ENCODE results near the gene CRHR1. TPM values are rescaled to one million over a fixed set of nuclear protein-coding genes. Genes with fewer than 3 reads are reported as not detected.

The CRHR1 gene
- total RNA-seq, 4 donors from 2014 or later, result 0.40 TPM; not detected in 3

DNA sequence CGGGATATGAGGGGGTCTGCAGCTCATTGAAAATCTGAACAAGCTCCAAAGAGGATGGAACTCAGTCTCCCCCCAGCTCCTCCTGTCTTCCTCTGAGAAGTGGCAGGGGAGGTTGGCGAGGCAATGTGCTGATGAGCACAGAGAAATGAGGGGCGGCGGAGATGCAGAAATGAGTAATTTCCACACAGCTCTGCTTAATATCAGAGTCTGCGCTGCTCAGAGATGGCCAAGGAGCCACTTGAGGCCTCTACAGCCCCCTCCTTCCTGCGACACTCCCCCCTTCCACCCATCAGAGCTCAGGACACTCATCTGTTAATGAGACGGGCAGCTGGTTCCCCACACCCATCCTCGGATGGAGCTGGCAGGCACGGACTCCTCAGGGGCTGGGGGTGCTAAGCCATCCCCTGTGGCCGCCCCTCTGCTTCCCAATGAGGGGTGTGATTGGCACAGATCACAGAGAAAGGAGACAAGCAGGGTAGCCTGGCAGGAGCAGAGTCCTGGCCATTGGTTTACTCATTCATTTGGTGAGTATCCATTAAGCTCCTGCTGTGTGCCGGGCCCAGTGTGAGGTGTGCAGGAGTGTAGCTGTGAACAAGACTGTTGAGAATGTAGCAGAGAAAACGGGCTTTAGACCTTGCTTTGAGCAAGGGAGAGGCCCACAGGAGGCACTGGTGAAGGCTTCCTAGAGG lies 12.7 kb upstream of the CRHR1 start:
- no peak overlapping the region for H3K27ac ChIP-seq
- H3K36me3 ChIP-seq, result no peaks in the 10 kb centered on the region
- H3K27me3 ChIP-seq, result no peaks in the 10 kb centered on the region
- H3K4me3 ChIP-seq, result no peak overlapping the region
- H3K4me1 ChIP-seq, result no peaks in the 10 kb centered on the region
- TF ChIP-seq POLR2A (IDR thresholded peaks at IDR 0.05), result no peak
- TF ChIP-seq, protein P1, sequence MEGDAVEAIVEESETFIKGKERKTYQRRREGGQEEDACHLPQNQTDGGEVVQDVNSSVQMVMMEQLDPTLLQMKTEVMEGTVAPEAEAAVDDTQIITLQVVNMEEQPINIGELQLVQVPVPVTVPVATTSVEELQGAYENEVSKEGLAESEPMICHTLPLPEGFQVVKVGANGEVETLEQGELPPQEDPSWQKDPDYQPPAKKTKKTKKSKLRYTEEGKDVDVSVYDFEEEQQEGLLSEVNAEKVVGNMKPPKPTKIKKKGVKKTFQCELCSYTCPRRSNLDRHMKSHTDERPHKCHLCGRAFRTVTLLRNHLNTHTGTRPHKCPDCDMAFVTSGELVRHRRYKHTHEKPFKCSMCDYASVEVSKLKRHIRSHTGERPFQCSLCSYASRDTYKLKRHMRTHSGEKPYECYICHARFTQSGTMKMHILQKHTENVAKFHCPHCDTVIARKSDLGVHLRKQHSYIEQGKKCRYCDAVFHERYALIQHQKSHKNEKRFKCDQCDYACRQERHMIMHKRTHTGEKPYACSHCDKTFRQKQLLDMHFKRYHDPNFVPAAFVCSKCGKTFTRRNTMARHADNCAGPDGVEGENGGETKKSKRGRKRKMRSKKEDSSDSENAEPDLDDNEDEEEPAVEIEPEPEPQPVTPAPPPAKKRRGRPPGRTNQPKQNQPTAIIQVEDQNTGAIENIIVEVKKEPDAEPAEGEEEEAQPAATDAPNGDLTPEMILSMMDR (IDR thresholded peaks at IDR 0.05), result no peak
- H3K9me3 ChIP-seq, result no peaks in the 10 kb centered on the region
- no peak for DNase-seq

DNA sequence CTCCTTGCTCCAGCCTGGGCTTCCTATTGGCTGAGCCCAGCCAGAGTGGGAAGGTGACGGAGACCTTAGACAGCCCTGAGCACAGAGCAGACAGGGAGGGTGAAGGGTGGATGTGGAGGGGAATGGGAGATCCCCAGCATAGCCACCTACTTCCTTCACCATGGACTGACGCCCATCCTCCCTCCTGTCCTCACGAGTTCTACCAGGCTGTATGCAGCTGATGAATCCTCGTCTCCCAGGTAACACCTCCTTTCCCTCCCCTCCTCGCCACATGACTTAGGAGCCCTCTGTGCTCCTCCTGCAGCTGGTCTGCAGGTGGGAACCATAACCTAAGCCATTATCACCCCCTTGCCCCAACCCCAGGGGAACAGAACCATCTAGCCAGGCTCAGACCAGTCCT lies 9.0 kb upstream of the CRHR1 start:
- Histone ChIP-seq H3K27ac (no peak overlapping the region), H3K36me3 (no peaks in the 10 kb centered on the region), H3K9me3 (no peaks in the 10 kb centered on the region), H3K4me3 (no peak overlapping the region), H3K4me1 (no peaks in the 10 kb centered on the region), H3K27me3 (no peaks in the 10 kb centered on the region)
- TF ChIP-seq, protein P1 (IDR thresholded peaks at IDR 0.05), result no peak
- no peak for TF ChIP-seq POLR2A (IDR thresholded peaks at IDR 0.05)
- DNase-seq, result no peak

DNA sequence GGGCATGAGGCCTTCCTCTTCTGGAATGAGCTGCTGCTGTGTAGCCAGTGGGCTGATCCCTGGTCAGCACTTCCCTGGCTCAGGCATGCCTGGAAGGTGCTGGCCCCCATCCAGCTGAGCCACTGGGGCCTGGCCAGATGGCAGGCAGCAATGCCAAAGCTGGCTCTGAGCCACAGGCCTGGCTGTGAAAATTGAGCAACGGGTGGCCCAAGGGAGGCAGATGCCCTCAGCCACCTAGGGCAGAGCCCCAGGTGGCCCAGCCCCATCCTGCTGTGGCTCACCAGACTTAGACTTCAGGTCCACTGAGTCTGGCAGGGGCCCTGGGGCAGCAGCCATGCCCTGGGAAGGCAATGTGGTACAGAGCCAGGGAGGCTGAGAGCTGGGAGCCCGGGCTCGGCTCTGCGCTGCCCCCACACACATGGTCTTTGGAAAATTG lies 8.5 kb upstream of the CRHR1 start:
- no peaks in the 10 kb centered on the region for H3K9me3 ChIP-seq
- no peaks in the 10 kb centered on the region for H3K4me1 ChIP-seq

DNA sequence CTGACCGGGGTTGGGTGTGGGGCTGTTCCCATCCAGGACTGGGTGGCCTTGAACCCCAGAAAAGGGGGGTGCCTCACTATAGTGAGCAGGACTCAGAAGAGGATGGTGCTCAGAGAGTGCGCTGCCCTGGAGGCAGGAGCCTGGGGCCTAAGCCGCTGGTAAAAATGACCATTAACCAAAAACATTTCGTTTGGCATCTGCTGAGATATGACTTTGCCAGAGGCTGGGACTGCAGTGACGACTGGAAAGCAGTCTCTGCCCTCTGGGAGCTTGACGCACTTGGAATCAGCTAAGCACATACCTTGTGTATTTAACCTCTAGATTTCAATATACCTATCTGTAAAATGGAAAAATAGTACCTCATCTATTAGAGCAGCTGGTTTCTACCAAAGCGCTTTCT lies 7.2 kb upstream of the CRHR1 start:
- Histone ChIP-seq H3K4me3 (no peak overlapping the region), H3K27me3 (no peaks in the 10 kb centered on the region), H3K9me3 (no peaks in the 10 kb centered on the region), H3K36me3 (no peaks in the 10 kb centered on the region), H3K27ac (no peak overlapping the region), H3K4me1 (no peaks in the 10 kb centered on the region)
- no peak for DNase-seq
- no peak for TF ChIP-seq POLR2A (IDR thresholded peaks at IDR 0.05)
- TF ChIP-seq, protein P1 (IDR thresholded peaks at IDR 0.05), result no peak

More for the DNA sequence above, 8.5 kb upstream of the CRHR1 start:
- no peak overlapping the region for H3K4me3 ChIP-seq
- TF ChIP-seq, protein P1 (IDR thresholded peaks at IDR 0.05), result no peak
- TF ChIP-seq POLR2A (IDR thresholded peaks at IDR 0.05), result no peak
- no peaks in the 10 kb centered on the region for H3K27me3 ChIP-seq
- H3K36me3 ChIP-seq, result no peaks in the 10 kb centered on the region
- no peak overlapping the region for H3K27ac ChIP-seq
- no peak for DNase-seq

DNA sequence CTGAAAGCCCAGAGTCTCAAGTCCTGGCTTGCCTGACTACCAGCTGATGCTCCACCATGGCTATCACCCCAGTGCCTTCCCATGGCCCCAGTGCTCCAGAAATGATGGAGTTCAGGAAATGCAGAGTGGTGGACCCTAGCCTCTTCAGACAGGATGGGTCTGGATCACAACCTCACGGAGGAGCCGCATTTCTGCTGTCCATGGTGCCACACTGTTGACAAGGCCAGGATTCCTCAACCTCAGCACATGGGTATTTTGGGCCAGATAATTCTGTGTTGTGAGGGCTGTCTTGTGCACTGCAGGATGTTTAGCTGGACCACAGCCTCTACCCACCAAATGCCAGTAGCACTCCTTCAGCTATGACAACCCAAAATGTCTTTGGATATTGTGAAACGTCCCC lies 6.7 kb upstream of the CRHR1 start:
- H3K4me1 ChIP-seq, result no peaks in the 10 kb centered on the region
- no peak overlapping the region for H3K27ac ChIP-seq
- no peak for DNase-seq
- H3K36me3 ChIP-seq, result no peaks in the 10 kb centered on the region
- TF ChIP-seq, protein P1 (IDR thresholded peaks at IDR 0.05), result no peak
- TF ChIP-seq POLR2A (IDR thresholded peaks at IDR 0.05), result no peak
- no peak overlapping the region for H3K4me3 ChIP-seq
- no peaks in the 10 kb centered on the region for H3K9me3 ChIP-seq
- no peaks in the 10 kb centered on the region for H3K27me3 ChIP-seq
